ENCODE data around the gene CERS4. TPM values are rescaled to one million over a fixed set of nuclear protein-coding genes. Genes with fewer than 3 reads are reported as not detected.

Gene CERS4
- total and polyA plus RNA-seq, 2 experiments from 2014 or later: not detected

GRCh38 chr19:8168537-8168936 lies 40.6 kb upstream of the CERS4 start:
- no peaks in the 10 kb centered on the region for H3K9me3 ChIP-seq (ENCODE audit: low read depth)
- TF ChIP-seq EZH2 (IDR thresholded peaks at IDR 0.05; ENCODE audit: insufficient read depth, poor library complexity, severe bottlenecking): no peak
- no peak for TF ChIP-seq EZH2phosphoT487 (IDR thresholded peaks at IDR 0.05; ENCODE audit: insufficient read depth, low read depth)
- H3K79me2 ChIP-seq (ENCODE audit: insufficient read depth): no peaks in the 10 kb centered on the region
- H3K27ac ChIP-seq: no peak overlapping the region
- no peak overlapping the region for H3K9ac ChIP-seq
- no peaks in the 10 kb centered on the region; the same call in 1 of the 2 replicates for H3K27me3 ChIP-seq (replicated peaks; ENCODE audit: insufficient read depth)
- in situ Hi-C loops (cut with MboI): no loop called here
- no peak overlapping the region for H3K4me3 ChIP-seq
- H3K4me2 ChIP-seq (ENCODE audit: unreplicated experiment): no peak overlapping the region
- no peaks in the 10 kb centered on the region for H3K36me3 ChIP-seq (ENCODE audit: low read depth)
- H4K20me1 ChIP-seq (ENCODE audit: insufficient read depth): no peaks in the 10 kb centered on the region
- no peak overlapping the region for H2AFZ ChIP-seq
- 64 to 88% methylated on average over 6 to 7 of the region's 7 CpGs for WGBS, 2 experiments (ENCODE audit: low coverage in 1 of 2, low lambda C conversion rate in 2 of 2, missing lambda C conversion rate in 2 of 2)
- H3K9me2 ChIP-seq (ENCODE audit: insufficient read depth): no peaks in the 10 kb centered on the region
- H3K4me1 ChIP-seq (ENCODE audit: insufficient read depth): no peaks in the 10 kb centered on the region
- no peak for DNase-seq
- no peaks in the 10 kb centered on the region for H3F3A ChIP-seq (ENCODE audit: insufficient read depth)

DNA sequence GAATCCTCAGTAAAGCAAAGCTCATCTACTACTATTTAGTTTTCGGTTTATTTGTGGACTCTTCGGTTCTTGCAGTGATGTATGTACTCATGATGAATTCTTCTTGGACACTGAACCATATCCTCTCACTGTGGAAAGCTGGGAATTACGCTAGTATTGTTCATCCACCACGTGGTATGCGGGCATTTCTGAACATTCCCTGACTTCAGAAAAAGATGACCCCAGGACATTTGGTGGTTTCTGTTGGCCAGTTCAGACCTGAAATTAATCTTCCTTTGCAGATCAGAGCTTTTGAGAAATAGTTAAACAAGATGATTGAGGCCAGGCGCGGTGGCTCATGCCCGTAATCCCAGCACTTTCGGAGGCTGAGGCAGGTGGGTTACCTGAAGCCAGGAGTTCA lies 34.5 kb upstream of the CERS4 start:
- 76 to 81% methylated on average over 9 of the region's 9 CpGs for whole genome bisulfite sequencing, 2 experiments (ENCODE audit: low coverage in 1 of 2, low lambda C conversion rate in 2 of 2, missing lambda C conversion rate in 2 of 2)
- Histone ChIP-seq H3K4me2 (ENCODE audit: unreplicated experiment) (no peak overlapping the region), H3K36me3 (ENCODE audit: low read depth) (no peaks in the 10 kb centered on the region), H3K27me3 (replicated peaks; ENCODE audit: insufficient read depth) (no peaks in the 10 kb centered on the region; the same call in 1 of the 2 replicates), H3K9me3 (ENCODE audit: low read depth) (no peaks in the 10 kb centered on the region), H3K4me1 (ENCODE audit: insufficient read depth) (no peaks in the 10 kb centered on the region), H4K20me1 (ENCODE audit: insufficient read depth) (no peaks in the 10 kb centered on the region), H3F3A (ENCODE audit: insufficient read depth) (no peaks in the 10 kb centered on the region), H3K79me2 (ENCODE audit: insufficient read depth) (no peaks in the 10 kb centered on the region), H3K9me2 (ENCODE audit: insufficient read depth) (no peaks in the 10 kb centered on the region), H3K4me3 (no peak overlapping the region), H3K9ac (no peak overlapping the region), H3K27ac (no peak overlapping the region), H2AFZ (no peak overlapping the region)
- in situ Hi-C loops (cut with MboI): no loop called here
- DNase-seq: no peak
- TF ChIP-seq EZH2 (IDR thresholded peaks at IDR 0.05; ENCODE audit: insufficient read depth, poor library complexity, severe bottlenecking) (no peak), EZH2phosphoT487 (IDR thresholded peaks at IDR 0.05; ENCODE audit: insufficient read depth, low read depth) (no peak)

DNA sequence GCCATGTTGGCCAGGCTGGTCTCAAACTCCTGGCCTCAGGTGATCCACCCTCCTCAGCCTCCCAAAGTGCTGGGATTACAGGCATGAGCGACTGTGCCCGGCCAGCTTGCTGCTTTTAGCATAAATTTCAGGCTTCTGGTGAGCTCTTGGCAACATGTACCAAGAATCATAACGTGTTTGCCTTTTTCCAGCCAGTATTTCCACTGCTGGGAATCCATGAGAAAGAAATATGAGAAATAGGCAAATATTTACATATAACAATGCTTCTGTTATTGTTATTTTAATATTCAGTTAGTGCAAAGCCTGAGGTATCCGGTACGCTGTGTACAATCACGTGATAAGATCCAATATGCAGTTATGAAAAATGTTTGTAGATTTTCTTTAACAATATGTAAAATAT lies 29.2 kb upstream of the CERS4 start:
- no peak overlapping the region for H3K9ac ChIP-seq
- H3K4me1 ChIP-seq (ENCODE audit: insufficient read depth): no peaks in the 10 kb centered on the region
- no peaks in the 10 kb centered on the region for H4K20me1 ChIP-seq (ENCODE audit: insufficient read depth)
- no peak overlapping the region for H3K4me3 ChIP-seq
- no peaks in the 10 kb centered on the region for H3K79me2 ChIP-seq (ENCODE audit: insufficient read depth)
- 48 to 51% methylated on average over 6 of the region's 6 CpGs for WGBS, 2 experiments (ENCODE audit: low coverage in 1 of 2, low lambda C conversion rate in 2 of 2, missing lambda C conversion rate in 2 of 2)
- H3K9me3 ChIP-seq (ENCODE audit: low read depth): no peaks in the 10 kb centered on the region
- TF ChIP-seq EZH2phosphoT487 (IDR thresholded peaks at IDR 0.05; ENCODE audit: insufficient read depth, low read depth) (no peak), EZH2 (IDR thresholded peaks at IDR 0.05; ENCODE audit: insufficient read depth, poor library complexity, severe bottlenecking) (no peak)
- H3K27me3 ChIP-seq (replicated peaks; ENCODE audit: insufficient read depth): peaks cover 4% of the 10 kb centered on the region; the same call in 1 of the 2 replicates
- no peak overlapping the region for H3K4me2 ChIP-seq (ENCODE audit: unreplicated experiment)
- no peak overlapping the region for H2AFZ ChIP-seq
- in situ Hi-C loops (cut with MboI): no loop called here
- H3K27ac ChIP-seq: no peak overlapping the region
- H3K36me3 ChIP-seq (ENCODE audit: low read depth): no peaks in the 10 kb centered on the region
- H3K9me2 ChIP-seq (ENCODE audit: insufficient read depth): no peaks in the 10 kb centered on the region
- no peak for DNase-seq
- H3F3A ChIP-seq (ENCODE audit: insufficient read depth): no peaks in the 10 kb centered on the region

- H3K4me2 ChIP-seq (ENCODE audit: unreplicated experiment): no peak overlapping the region
- H3K36me3 ChIP-seq (ENCODE audit: low read depth): no peaks in the 10 kb centered on the region
- no peaks in the 10 kb centered on the region for H3K4me1 ChIP-seq (ENCODE audit: insufficient read depth)
- no peaks in the 10 kb centered on the region for H3K9me3 ChIP-seq (ENCODE audit: low read depth)
- DNase-seq: no peak
- no peaks in the 10 kb centered on the region for H3F3A ChIP-seq (ENCODE audit: insufficient read depth)
- 73% methylated on average over 9 of the region's 9 CpGs for WGBS, 2 experiments (ENCODE audit: low coverage in 1 of 2, low lambda C conversion rate in 2 of 2, missing lambda C conversion rate in 2 of 2)
- no peaks in the 10 kb centered on the region for H4K20me1 ChIP-seq (ENCODE audit: insufficient read depth)
- in situ Hi-C loops (cut with MboI): no loop called here
- H3K4me3 ChIP-seq: no peak overlapping the region
- H3K27ac ChIP-seq: no peak overlapping the region
- TF ChIP-seq EZH2phosphoT487 (IDR thresholded peaks at IDR 0.05; ENCODE audit: insufficient read depth, low read depth) (no peak), EZH2 (IDR thresholded peaks at IDR 0.05; ENCODE audit: insufficient read depth, poor library complexity, severe bottlenecking) (no peak)
- peaks cover 4% of the 10 kb centered on the region; the same call in 1 of the 2 replicates for H3K27me3 ChIP-seq (replicated peaks; ENCODE audit: insufficient read depth)
- H2AFZ ChIP-seq: no peak overlapping the region
- no peak overlapping the region for H3K9ac ChIP-seq
- no peaks in the 10 kb centered on the region for H3K9me2 ChIP-seq (ENCODE audit: insufficient read depth)
- H3K79me2 ChIP-seq (ENCODE audit: insufficient read depth): no peaks in the 10 kb centered on the region
Measured at GRCh38 chr19:8184274-8184673, 24.9 kb upstream of the CERS4 start.
